ENCODE measurements around the gene PDZD2.

GRCh38 chr5:31786090-31786631 is 147.2 kb downstream of the PDZD2 start:
- no peak for TF ChIP-seq CTCF (IDR thresholded peaks at IDR 0.05; ENCODE audit: extremely low read depth in 1 of 2, insufficient read depth in 1 of 2, low read depth in 1 of 2, low read length in 2 of 2)
- no peak for TF ChIP-seq JUN (IDR thresholded peaks at IDR 0.05; ENCODE audit: borderline replicate concordance, insufficient read depth, insufficient read length, low read depth)

All from endothelial cell of umbilical vein (primary cell).